MCF 10A (cell line): ENCODE measurements around the gene ITPRIP. TPM values are rescaled to one million over a fixed set of nuclear protein-coding genes. Genes with fewer than 3 reads are reported as not detected.

ENCODE experiments used
- BruUV-seq: library from RNA; stranded (reverse); fragments of 400-500 nt; replicated peaks from 2 replicates; lab custom pipeline; 2021; lab: Mats Ljungman, UMichigan
- CTCF ChIA-PET: fragments of 300-600 bp; sonication (Branson Sonifier 250); formaldehyde crosslinking; extraction: SDS; loops from one replicate; lab custom pipeline; 2021; ENCODE audit warnings: antibody characterized with exemption, inconsistent platforms; lab: Yijun Ruan, JAX
- POLR2A ChIA-PET: fragments of 300-600, 350-650 bp; sonication (Branson Sonifier 250); formaldehyde crosslinking; extraction: SDS; loops from one replicate; lab custom pipeline; 2020; ENCODE audit warnings: antibody characterized with exemption, inconsistent platforms; lab: Yijun Ruan, JAX
- DNase-seq: peaks from one replicate; pipeline ENCODE4 v3.0.0-alpha.2; 2018; ENCODE audit not compliant: unreplicated experiment
- H3K27ac Mint-ChIP-seq: one replicate; pipeline ENCODE4 v1.8.0; 2022; ENCODE audit warnings: mild to moderate bottlenecking, low read depth, mixed read lengths; ENCODE audit not compliant: unreplicated experiment
- H3K27me3 Mint-ChIP-seq: one replicate; pipeline ENCODE4 v1.8.0; 2022; ENCODE audit warnings: mixed read lengths; ENCODE audit not compliant: insufficient read depth, unreplicated experiment
- H3K36me3 Mint-ChIP-seq: one replicate; pipeline ENCODE4 v1.8.0; 2022; ENCODE audit warnings: mild to moderate bottlenecking, moderate library complexity, mixed read lengths; ENCODE audit not compliant: insufficient read depth, unreplicated experiment
- H3K4me1 Mint-ChIP-seq: one replicate; pipeline ENCODE4 v1.8.0; 2022; ENCODE audit warnings: mixed read lengths; ENCODE audit not compliant: insufficient read depth, unreplicated experiment
- H3K4me3 Mint-ChIP-seq: one replicate; pipeline ENCODE4 v1.8.0; 2022; ENCODE audit warnings: mild to moderate bottlenecking, moderate library complexity, mixed read lengths; ENCODE audit not compliant: unreplicated experiment
- H3K9me3 Mint-ChIP-seq: one replicate; pipeline ENCODE4 v1.8.0; 2022; ENCODE audit warnings: mixed read lengths; ENCODE audit not compliant: unreplicated experiment
- CTCF ChIP-seq: fragments of 200-600 bp; IDR thresholded peaks from one replicate; pipeline ENCODE4 v1.8.0; 2022; ENCODE audit warnings: antibody characterized with exemption, mild to moderate bottlenecking; ENCODE audit not compliant: unreplicated experiment
- intact Hi-C: fragments of 100-400 bp; cut with micrococcal nuclease; formaldehyde crosslinking; loops from 2 replicates; pipeline ENCODE4 v1.14.1; 2022
- total RNA-seq: library from RNA; stranded (reverse); gene quantifications from 2 replicates; pipeline ENCODE4 v1.2.3, GENCODE V29; 2022

Gene ITPRIP
- total RNA-seq, 1 experiment from 2014 or later = 29.4 TPM

- Mint-ChIP-seq H3K4me3 (no peak overlapping the region), H3K27me3 (no peaks in the 10 kb centered on the region), H3K9me3 (peaks cover 6% of the 10 kb centered on the region), H3K4me1 (peaks cover 30% of the 10 kb centered on the region), H3K36me3 (peaks cover 14% of the 10 kb centered on the region), H3K27ac (peak overlapping the region; percentile 93)
- intact Hi-C loops = no loop called here
- ChIA-PET POLR2A (interaction anchor here (0.9 to 2.0 kb wide), 5 partner anchors 12 to 50 kb away, joined by 3 to 10 read pairs (median 4); partner anchors contain the start of gene ITPRIP), CTCF (interaction anchor here (0.6 to 13.1 kb wide), 12 partner anchors 7 to 52 kb away, joined by 3 to 316 read pairs (median 7); no protein-coding TSS in a partner anchor)
- no TSS peak for BruUV-seq
- DNase-seq = no peak
- no peak for TF ChIP-seq CTCF
These were observed 39.0 kb downstream of the ITPRIP start for GRCh38 chr10:104299031-104299904.

GRCh38 chr10:104297697-104298660, 40.3 kb downstream of the ITPRIP start:
- intact Hi-C loops = no loop called here
- ChIA-PET POLR2A (interaction anchor here (0.5 to 2.0 kb wide), 5 partner anchors 23 to 239 kb away, joined by 3 to 10 read pairs (median 4); partner anchors contain the start of gene ITPRIP), CTCF (interaction anchor here (0.6 to 13.1 kb wide), 13 partner anchors 8 to 55 kb away, joined by 3 to 406 read pairs (median 4); partner anchors contain the start of gene CFAP58)
- BruUV-seq = no TSS peak
- Mint-ChIP-seq H3K36me3 (peaks cover 14% of the 10 kb centered on the region), H3K4me3 (no peak overlapping the region), H3K27me3 (no peaks in the 10 kb centered on the region), H3K4me1 (peaks cover 32% of the 10 kb centered on the region), H3K9me3 (peaks cover under 1% of the 10 kb centered on the region), H3K27ac (peak overlapping the region; percentile 7)
- DNase-seq = no peak
- TF ChIP-seq CTCF = peak; percentile 34

GRCh38 chr10:104296687-104297436, 41.4 kb downstream of the ITPRIP start:
- intact Hi-C loops = no loop called here
- DNase-seq = no peak
- POLR2A ChIA-PET = no interaction called here
- Mint-ChIP-seq H3K4me3 (no peak overlapping the region), H3K36me3 (peaks cover 23% of the 10 kb centered on the region), H3K27me3 (no peaks in the 10 kb centered on the region), H3K27ac (no peak overlapping the region), H3K9me3 (no peaks in the 10 kb centered on the region), H3K4me1 (peaks cover 32% of the 10 kb centered on the region)
- no peak for TF ChIP-seq CTCF
- CTCF ChIA-PET = interaction anchor here (0.7 to 13.1 kb wide), 6 partner anchors 9 to 55 kb away, joined by 3 to 406 read pairs (median 90); partner anchors contain the start of genes CFAP58 and ITPRIP
- BruUV-seq = no TSS peak
